CD4-positive, CD25-positive, alpha-beta regulatory T cell (primary cell): ENCODE data around the gene HCFC1. TPM values are rescaled to one million over a fixed set of nuclear protein-coding genes. Genes with fewer than 3 reads are reported as not detected.
"Not testable (repeated sequence)": the region's sequence is repeated elsewhere in the genome, so short reads cannot be mapped to it uniquely, and the experiment has no call there.

Experiments used
- ATAC-seq, 2 donors: fragments of 150-1000 bp; cut with Tn5 transposase; one replicate each; pipeline ENCODE4 v1.10.0; 2021; ENCODE audit warnings: low read depth in 2 of 2, moderate number of reproducible peaks in 2 of 2, moderate library complexity in 1 of 2
- DNase-seq, 3 donors: peaks; one replicate each; pipeline versions ENCODE4 v3.0.0 to v3.0.0-alpha.2; 2012 to 2022; ENCODE audit warnings: mixed read lengths in 1 of 3
- H3K27ac ChIP-seq: one replicate; pipeline ENCODE4 v1.7.0; 2013; ENCODE audit warnings: mild to moderate bottlenecking, low read length; ENCODE audit not compliant: insufficient read depth, poor library complexity, severe bottlenecking
- H3K27me3 ChIP-seq: one replicate; pipeline ENCODE4 v1.7.0; 2013; ENCODE audit warnings: low read length; ENCODE audit not compliant: control insufficient read depth, insufficient read depth
- H3K36me3 ChIP-seq: one replicate; pipeline ENCODE4 v1.7.0; 2013; ENCODE audit warnings: mild to moderate bottlenecking, low read length, moderate library complexity; ENCODE audit not compliant: control insufficient read depth, insufficient read depth
- H3K4me1 ChIP-seq: 2 replicates; pipeline ENCODE4 v1.7.0; 2013; ENCODE audit warnings: mild to moderate bottlenecking, low read length; ENCODE audit not compliant: insufficient read depth, control insufficient read depth, poor library complexity, severe bottlenecking
- H3K4me3 ChIP-seq: one replicate; pipeline ENCODE4 v1.7.0; 2013; ENCODE audit warnings: low read depth, mild to moderate bottlenecking, low read length, moderate library complexity
- H3K9me3 ChIP-seq, 2 experiments: 1 replicate in 1 of 2; 2 replicates in 1 of 2; pipeline ENCODE4 v1.7.0; 2013; ENCODE audit warnings: low read length in 2 of 2, mild to moderate bottlenecking in 1 of 2, moderate library complexity in 1 of 2; ENCODE audit not compliant: control insufficient read depth in 2 of 2
- H3K27ac Mint-ChIP-seq, 3 donors: one replicate each; pipeline ENCODE4 v1.8.0; 2020 to 2022; ENCODE audit warnings: mild to moderate bottlenecking in 3 of 3, mixed read lengths in 3 of 3, moderate library complexity in 2 of 3
- H3K27me3 Mint-ChIP-seq: one replicate; pipeline ENCODE4 v1.8.0; 2022; ENCODE audit warnings: mild to moderate bottlenecking, mixed read lengths
- H3K36me3 Mint-ChIP-seq: one replicate; pipeline ENCODE4 v1.8.0; 2020; ENCODE audit warnings: mixed read lengths
- H3K4me1 Mint-ChIP-seq, 4 donors: one replicate each; pipeline ENCODE4 v1.8.0; 2020 to 2022; ENCODE audit warnings: mixed read lengths in 4 of 4, mild to moderate bottlenecking in 1 of 4
- H3K4me3 Mint-ChIP-seq, 4 donors: one replicate each; pipeline ENCODE4 v1.8.0; 2020 to 2022; ENCODE audit warnings: mild to moderate bottlenecking in 4 of 4, mixed read lengths in 4 of 4, moderate library complexity in 3 of 4
- H3K9me3 Mint-ChIP-seq, 7 donors: one replicate each; pipeline ENCODE4 v1.8.0; 2020 to 2022; ENCODE audit warnings: mixed read lengths in 7 of 7, mild to moderate bottlenecking in 3 of 7, moderate library complexity in 2 of 7
- polyA plus RNA-seq, 4 donors: library from polyadenylated mRNA; unstranded; fragments of 300-500 nt; fragmentation: Illumina TruSeq; gene quantifications; one replicate each; pipeline ENCODE4 v1.2.3, GENCODE V29; 2021
- total RNA-seq: library from RNA; stranded (reverse); gene quantifications from one replicate; pipeline ENCODE4 v1.2.3, GENCODE V29; 2022

HCFC1 gene
- total and polyA plus RNA-seq, 5 donors from 2014 or later = 3.0 to 71.6 (median 3.8) TPM

DNA sequence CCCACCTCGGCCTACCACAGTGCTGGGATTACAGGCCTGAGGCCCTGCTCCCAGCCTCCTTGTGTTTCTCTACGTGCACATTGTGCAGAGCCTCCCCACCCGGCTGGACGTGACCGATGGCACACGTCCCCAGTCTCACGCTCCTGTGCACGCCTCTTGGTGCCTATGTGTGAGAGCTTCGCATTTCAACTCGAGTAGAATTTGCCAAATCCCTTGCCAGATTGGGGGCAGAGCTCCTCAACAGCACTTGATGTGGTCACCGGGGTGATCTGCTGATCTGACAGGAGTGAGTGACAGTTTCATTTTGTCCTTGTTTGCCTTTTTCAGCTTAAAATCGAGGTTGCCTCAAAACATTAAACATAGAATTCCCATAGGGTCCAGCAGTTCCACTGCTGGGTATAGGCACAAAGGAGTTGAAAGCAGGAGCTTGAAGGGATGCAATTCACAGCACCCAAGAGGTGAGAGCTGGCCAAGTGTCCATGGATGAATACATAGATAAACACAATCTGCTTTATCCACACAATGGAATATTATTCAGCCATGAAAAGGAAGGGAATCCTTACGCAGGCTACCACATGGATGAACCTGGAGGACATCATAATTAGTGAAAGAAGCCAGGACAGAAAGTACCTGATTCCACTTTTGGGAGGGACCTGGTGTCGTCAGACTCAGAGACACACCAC is 18.5 kb upstream of the HCFC1 start:
- H3K27me3 Mint-ChIP-seq = no peaks in the 10 kb centered on the region
- no peaks in the 10 kb centered on the region for H3K36me3 Mint-ChIP-seq
- Histone ChIP-seq H3K9me3 (no peaks in the 10 kb centered on the region), H3K4me1 (peaks cover 3% of the 10 kb centered on the region), H3K27me3 (no peaks in the 10 kb centered on the region), H3K27ac (no peak overlapping the region), H3K4me3 (no peak overlapping the region), H3K36me3 (no peaks in the 10 kb centered on the region)
- H3K4me3 Mint-ChIP-seq = peak overlapping the region in 1 of 4 donors; percentile 11
- peak overlapping the region in 1 of 3 donors; percentile 75 for H3K27ac Mint-ChIP-seq
- no peaks in the 10 kb centered on the region for H3K9me3 Mint-ChIP-seq
- no peak for DNase-seq
- no peak for ATAC-seq
- peaks cover 0 to 21% (median 0%) of the 10 kb centered on the region in 4 donors for H3K4me1 Mint-ChIP-seq

DNA sequence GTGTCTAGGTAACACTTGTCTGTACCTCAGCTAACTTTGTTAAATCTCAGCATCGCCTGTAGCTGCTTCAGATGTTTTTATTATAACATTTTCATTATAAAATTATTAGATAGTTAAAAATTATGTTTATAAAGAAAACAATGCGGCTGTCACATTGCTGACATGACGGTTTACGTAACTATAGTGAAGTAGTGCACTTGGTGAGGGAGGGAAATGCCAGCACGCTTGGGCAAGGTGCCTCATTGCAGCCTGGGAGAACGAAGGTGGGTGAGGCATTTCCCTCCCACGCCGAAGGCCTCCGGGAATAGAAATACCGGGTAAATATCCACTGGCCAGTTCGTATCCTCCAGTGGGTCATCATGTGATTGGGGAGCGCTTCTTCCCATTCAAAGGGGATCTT is 16.9 kb upstream of the HCFC1 start:
- H3K4me1 ChIP-seq = peaks cover 18% of the 10 kb centered on the region
- H3K27me3 ChIP-seq = no peaks in the 10 kb centered on the region
- H3K36me3 Mint-ChIP-seq = no peaks in the 10 kb centered on the region
- H3K4me3 ChIP-seq = no peak overlapping the region
- H3K27ac Mint-ChIP-seq = no peak overlapping the region
- ATAC-seq = no peak
- H3K27ac ChIP-seq = no peak overlapping the region
- no peaks in the 10 kb centered on the region for H3K27me3 Mint-ChIP-seq
- H3K9me3 Mint-ChIP-seq = no peaks in the 10 kb centered on the region
- H3K36me3 ChIP-seq = no peaks in the 10 kb centered on the region
- no peak for DNase-seq
- peaks cover 0 to 38% (median 5%) of the 10 kb centered on the region in 4 donors for H3K4me1 Mint-ChIP-seq
- no peak overlapping the region for H3K4me3 Mint-ChIP-seq
- no peaks in the 10 kb centered on the region for H3K9me3 ChIP-seq

DNA sequence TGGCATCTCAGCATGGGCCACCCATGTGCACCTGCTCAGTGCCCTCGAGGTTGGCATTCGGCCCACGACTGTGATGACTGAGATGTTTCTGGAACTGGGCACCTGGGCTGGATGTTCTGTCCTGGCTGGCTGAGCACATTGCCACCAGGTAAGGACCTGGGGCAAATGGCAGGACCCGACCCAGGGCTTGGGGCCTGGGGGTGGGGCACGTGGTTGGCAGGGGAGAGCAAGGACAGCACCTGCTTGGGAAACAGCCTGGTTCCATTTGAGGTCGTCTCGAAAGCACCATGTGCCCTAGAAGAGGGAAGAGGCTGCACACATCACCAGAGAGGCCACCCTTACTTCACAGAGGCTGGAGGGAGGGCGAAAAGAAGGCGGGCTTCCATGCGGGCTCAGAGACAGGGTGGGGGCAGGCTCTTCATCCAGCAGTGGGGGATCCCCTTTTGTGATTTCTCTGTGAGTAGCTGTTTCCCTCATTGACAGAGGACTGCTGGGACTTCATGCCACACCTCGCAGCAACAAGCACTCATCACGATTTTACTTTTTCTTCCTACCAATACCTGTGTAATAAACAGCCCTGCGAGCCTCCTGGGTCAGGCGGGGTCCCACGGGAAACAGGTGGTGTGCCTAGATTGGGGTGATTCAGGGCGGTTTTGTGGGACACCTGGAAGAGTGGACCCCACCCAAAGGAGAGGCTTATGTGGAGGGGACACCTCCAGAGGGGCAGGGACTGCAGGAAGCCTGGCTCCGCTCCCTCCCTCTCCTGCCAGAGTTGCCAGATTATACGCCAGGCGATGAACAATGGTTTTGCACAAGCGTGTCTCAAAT is 12.9 kb upstream of the HCFC1 start:
- Histone ChIP-seq H3K36me3 (no peaks in the 10 kb centered on the region), H3K27me3 (no peaks in the 10 kb centered on the region), H3K27ac (peak overlapping the region; percentile 83), H3K4me1 (peaks cover 47% of the 10 kb centered on the region), H3K9me3 (no peaks in the 10 kb centered on the region), H3K4me3 (peak overlapping the region; percentile 15)
- no peaks in the 10 kb centered on the region for H3K27me3 Mint-ChIP-seq
- peaks cover 0 to 62% (median 12%) of the 10 kb centered on the region in 4 donors for H3K4me1 Mint-ChIP-seq
- no peaks in the 10 kb centered on the region for H3K9me3 Mint-ChIP-seq
- peak in 2 of 3 donors; percentile 23 to 59 for DNase-seq
- H3K4me3 Mint-ChIP-seq = peak overlapping the region; percentile 76 to 89 (median 82)
- H3K27ac Mint-ChIP-seq = peak overlapping the region; percentile 94 to 98 (median 96)
- ATAC-seq = peak; percentile 14 to 15
- H3K36me3 Mint-ChIP-seq = no peaks in the 10 kb centered on the region

DNA sequence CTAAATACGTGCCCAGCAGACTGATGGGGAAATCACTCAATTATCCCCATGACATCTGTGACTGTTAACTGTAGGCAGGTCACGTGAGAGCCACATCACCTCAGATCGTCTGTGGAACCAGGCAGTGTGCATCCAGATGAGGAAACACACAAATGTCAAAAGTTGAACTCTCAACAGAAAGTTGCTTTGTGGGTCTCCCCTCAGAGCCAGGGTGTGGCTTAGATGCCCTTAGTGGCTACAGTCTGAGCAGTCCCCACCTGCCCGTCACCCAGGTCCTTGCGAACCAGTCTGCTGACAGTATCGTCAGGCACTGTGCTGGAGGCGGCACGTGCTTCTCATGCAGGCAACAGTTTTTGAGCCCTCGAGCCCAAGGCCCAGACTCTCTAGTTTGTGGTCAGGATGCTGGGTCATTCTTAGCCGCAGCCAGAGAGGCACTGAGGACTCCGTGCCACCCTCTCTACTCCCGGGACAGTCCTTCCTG is 11.7 kb upstream of the HCFC1 start:
- ATAC-seq = no peak

DNA sequence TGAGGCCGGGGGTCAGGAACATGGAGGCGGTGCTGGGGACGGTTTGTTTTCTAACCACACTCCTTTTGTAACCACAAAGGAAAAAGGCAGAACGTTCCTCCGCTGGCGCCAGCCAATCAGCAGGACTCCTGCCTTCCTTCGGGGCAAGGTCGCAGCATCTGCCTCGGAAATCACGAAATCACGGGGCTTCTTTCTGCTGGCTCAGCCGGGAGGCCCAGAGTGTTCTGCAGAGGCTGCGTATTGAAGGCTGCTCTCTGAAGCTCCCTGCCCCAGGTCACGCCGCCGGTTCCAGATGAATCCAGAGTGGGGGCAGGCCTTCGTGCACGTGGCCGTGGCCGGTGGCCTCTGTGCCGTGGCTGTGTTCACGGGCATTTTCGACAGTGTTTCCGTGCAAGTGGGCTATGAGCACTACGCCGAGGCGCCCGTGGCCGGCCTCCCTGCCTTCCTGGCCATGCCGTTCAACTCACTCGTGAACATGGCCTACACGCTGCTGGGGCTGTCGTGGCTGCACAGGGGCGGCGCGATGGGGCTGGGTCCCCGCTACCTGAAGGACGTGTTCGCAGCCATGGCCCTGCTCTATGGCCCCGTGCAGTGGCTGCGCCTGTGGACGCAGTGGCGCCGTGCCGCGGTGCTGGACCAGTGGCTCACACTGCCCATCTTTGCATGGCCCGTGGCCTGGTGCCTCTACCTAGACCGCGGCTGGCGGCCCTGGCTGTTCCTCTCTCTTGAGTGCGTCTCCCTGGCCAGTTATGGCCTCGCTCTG is 10.3 kb upstream of the HCFC1 start:
- no peaks in the 10 kb centered on the region for H3K27me3 ChIP-seq
- no peaks in the 10 kb centered on the region for H3K9me3 ChIP-seq
- ATAC-seq = peak; percentile 12 to 26
- Mint-ChIP-seq H3K4me1 (peaks cover 1 to 57% (median 12%) of the 10 kb centered on the region in 4 donors), H3K4me3 (peak overlapping the region; percentile 74 to 89 (median 84)), H3K36me3 (no peaks in the 10 kb centered on the region), H3K27me3 (no peaks in the 10 kb centered on the region), H3K27ac (peak overlapping the region; percentile 96 to 99 (median 96)), H3K9me3 (peaks cover 0 to 1% (median 0%) of the 10 kb centered on the region in 7 donors)
- no peaks in the 10 kb centered on the region for H3K36me3 ChIP-seq
- peak; percentile 44 to 82 (median 51) for DNase-seq
- peak overlapping the region; percentile 83 for H3K27ac ChIP-seq
- H3K4me3 ChIP-seq = peak overlapping the region; percentile 53
- peaks cover 47% of the 10 kb centered on the region for H3K4me1 ChIP-seq

More for the DNA sequence above, 11.7 kb upstream of the HCFC1 start:
- DNase-seq = no peak
- H3K9me3 ChIP-seq = no peaks in the 10 kb centered on the region
- no peaks in the 10 kb centered on the region for H3K27me3 ChIP-seq
- Mint-ChIP-seq H3K9me3 (no peaks in the 10 kb centered on the region), H3K4me3 (peak overlapping the region; percentile 15 to 81 (median 65)), H3K36me3 (no peaks in the 10 kb centered on the region), H3K27ac (peak overlapping the region; percentile 94 to 98 (median 96)), H3K4me1 (peaks cover 0 to 58% (median 12%) of the 10 kb centered on the region in 4 donors), H3K27me3 (no peaks in the 10 kb centered on the region)
- no peak overlapping the region for H3K4me3 ChIP-seq
- H3K36me3 ChIP-seq = no peaks in the 10 kb centered on the region
- H3K27ac ChIP-seq = peak overlapping the region; percentile 83
- peaks cover 47% of the 10 kb centered on the region for H3K4me1 ChIP-seq

DNA sequence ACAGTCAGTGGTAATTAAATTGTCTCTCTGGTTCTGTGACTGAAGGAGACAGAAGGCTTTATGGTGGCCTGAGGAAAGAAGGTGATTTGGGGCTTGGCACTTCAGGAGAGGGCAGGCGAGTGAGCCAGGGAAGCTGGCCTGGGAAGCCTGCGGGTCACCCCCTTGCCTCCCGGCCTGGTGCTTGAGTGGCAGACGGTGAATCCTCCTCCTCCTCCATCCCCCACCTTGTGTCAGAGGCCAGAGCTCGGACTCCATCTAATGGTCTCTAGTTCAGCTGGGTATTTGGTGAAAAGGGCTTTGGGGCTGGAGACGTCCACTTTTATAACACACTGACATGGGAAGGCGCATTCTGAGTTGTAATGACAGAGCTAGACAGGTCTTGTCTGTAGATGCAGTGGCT is 9.6 kb upstream of the HCFC1 start:
- peak overlapping the region; percentile 96 to 99 (median 96) for H3K27ac Mint-ChIP-seq
- DNase-seq (no peak), ATAC-seq (no peak)
- no peaks in the 10 kb centered on the region for H3K36me3 ChIP-seq
- H3K4me1 ChIP-seq = peaks cover 47% of the 10 kb centered on the region
- H3K36me3 Mint-ChIP-seq = no peaks in the 10 kb centered on the region
- H3K9me3 ChIP-seq = no peaks in the 10 kb centered on the region
- peak overlapping the region; percentile 83 for H3K27ac ChIP-seq
- peak overlapping the region; percentile 74 to 89 (median 84) for H3K4me3 Mint-ChIP-seq
- no peaks in the 10 kb centered on the region for H3K27me3 ChIP-seq
- H3K4me3 ChIP-seq = peak overlapping the region; percentile 53
- H3K4me1 Mint-ChIP-seq = peaks cover 5 to 55% (median 12%) of the 10 kb centered on the region in 4 donors
- H3K9me3 Mint-ChIP-seq = peaks cover 0 to 3% (median 0%) of the 10 kb centered on the region in 7 donors
- no peaks in the 10 kb centered on the region for H3K27me3 Mint-ChIP-seq

DNA sequence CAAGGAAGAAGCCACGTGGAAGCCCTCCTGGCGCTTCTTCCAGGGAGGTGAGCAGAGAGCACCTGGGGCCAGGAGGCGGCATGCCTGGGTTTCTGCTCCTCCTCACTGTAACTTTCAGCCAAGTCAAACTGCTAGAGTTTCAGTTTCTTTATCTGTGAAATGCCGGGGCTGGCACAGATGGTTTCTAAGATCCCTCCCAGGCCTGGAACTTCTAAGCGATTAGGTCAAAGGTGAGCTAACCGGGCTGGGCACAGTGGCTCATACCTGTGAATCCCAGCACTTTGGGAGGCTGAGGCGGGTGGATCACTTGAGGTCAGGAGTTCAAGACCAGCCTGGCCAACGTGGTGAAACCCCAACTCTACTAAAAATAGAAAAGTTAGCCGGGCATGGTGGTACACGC is 8.8 kb upstream of the HCFC1 start:
- peaks cover 46% of the 10 kb centered on the region for H3K4me1 ChIP-seq
- ATAC-seq (peak; percentile 65 to 67), DNase-seq (peak in 1 of 3 donors; percentile 50)
- not testable (repeated sequence) for H3K4me3 ChIP-seq, H3K9me3 Mint-ChIP-seq, H3K9me3 ChIP-seq, H3K27me3 ChIP-seq, H3K36me3 ChIP-seq, H3K36me3 Mint-ChIP-seq, H3K27me3 Mint-ChIP-seq
- H3K4me3 Mint-ChIP-seq = peak overlapping the region; percentile 79 to 93 (median 85)
- peak overlapping the region; percentile 95 to 99 (median 96) for H3K27ac Mint-ChIP-seq
- H3K4me1 Mint-ChIP-seq = peaks cover 5 to 53% (median 13%) of the 10 kb centered on the region in 4 donors
- H3K27ac ChIP-seq = peak overlapping the region; percentile 83
